ENCODE results near the gene SLC35F6. TPM values are rescaled to one million over a fixed set of nuclear protein-coding genes. Genes with fewer than 3 reads are reported as not detected.

SLC35F6 gene
- total and polyA plus RNA-seq, 3 experiments from 2014 or later, result 6.7 to 12.1 (median 11.5) TPM

DNA sequence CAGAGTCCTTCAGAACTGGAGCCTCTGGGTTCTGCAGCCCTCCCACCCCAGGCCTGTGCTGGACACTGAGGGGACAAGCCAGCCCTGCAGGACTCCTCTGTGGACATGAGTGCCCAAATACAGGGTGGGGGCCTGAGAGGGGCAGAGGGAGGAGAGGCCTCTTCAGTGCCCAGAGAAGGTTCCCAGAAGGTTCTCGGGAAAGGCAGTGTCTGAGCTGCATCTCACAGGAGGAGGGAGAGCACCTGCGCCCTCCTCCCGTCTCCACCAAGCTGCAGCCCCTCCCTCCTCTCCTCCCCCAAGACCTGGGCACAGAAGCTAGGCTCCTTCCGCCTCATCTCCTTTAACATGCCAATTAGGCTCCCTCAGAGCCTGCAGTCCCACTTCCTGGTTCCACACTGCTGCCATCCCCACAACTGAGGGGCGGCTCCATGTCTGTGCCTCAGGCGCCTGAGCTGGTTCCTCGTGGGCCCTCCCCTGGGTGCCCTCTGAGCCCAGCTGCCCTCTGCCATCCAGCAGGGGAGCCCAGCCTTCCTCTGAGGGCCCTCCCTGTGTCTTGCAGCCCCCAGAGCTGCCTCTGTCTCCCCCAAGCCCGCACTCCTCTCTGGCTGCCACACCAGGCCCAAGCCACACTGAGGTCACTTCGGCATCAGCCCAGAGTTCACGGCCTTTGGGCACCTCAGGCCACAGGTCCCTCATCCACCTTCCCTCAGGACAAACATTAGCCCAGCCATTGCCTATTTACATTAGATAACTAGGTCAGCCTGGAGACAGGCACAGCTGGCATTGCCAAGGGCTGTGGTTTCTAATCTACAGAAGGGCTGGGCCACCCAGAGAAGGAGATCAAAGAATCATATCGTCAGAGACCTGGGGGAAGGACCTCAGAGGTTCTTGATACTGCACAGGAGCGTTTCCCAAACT, 42.7 kb upstream of the SLC35F6 start:
- no peaks in the 10 kb centered on the region for H3K4me1 Mint-ChIP-seq
- Histone ChIP-seq H3K4me3 (ENCODE audit: low read length) (no peak overlapping the region), H3K27ac (ENCODE audit: low read depth, low read length) (no peak overlapping the region), H3K27me3 (ENCODE audit: insufficient read depth, low read length, poor library complexity, severe bottlenecking) (no peaks in the 10 kb centered on the region), H3K4me1 (ENCODE audit: insufficient read depth, low read length) (no peaks in the 10 kb centered on the region), H3K9me3 (ENCODE audit: low read length) (no peaks in the 10 kb centered on the region), H3K36me3 (ENCODE audit: insufficient read depth, low read length) (no peaks in the 10 kb centered on the region)
- no peaks in the 10 kb centered on the region for H3K36me3 Mint-ChIP-seq
- H3K27me3 Mint-ChIP-seq, result peaks cover 0 to 15% of the 10 kb centered on the region in 2 donors
- no peak for DNase-seq
- POLR2A ChIA-PET, result no interaction called here
- H3K4me3 Mint-ChIP-seq, result no peak overlapping the region
- CTCF ChIA-PET, result no interaction called here
- H3K9me3 Mint-ChIP-seq, result no peaks in the 10 kb centered on the region
- no peak overlapping the region for H3K27ac Mint-ChIP-seq

DNA sequence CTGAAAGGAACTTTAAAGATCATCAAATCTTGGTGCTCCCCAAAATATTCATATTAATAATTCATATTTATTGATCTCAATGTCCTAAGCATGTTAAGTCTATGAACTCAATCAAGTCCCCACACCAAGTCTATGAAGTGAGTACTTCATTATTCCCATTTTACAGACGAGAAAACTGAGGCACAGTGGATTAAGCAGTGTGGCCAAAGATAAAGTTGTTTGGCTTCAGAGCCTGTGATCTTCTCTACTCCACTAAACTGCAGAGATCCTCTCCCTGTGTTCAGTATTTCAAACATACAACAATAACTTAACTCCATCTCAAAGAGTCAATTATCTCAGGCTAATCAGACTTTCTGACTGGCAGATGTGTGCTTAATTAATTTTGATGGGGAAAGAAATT, 41.8 kb upstream of the SLC35F6 start:
- no peak overlapping the region for H3K27ac Mint-ChIP-seq
- Histone ChIP-seq H3K27ac (ENCODE audit: low read depth, low read length) (no peak overlapping the region), H3K27me3 (ENCODE audit: insufficient read depth, low read length, poor library complexity, severe bottlenecking) (no peaks in the 10 kb centered on the region), H3K36me3 (ENCODE audit: insufficient read depth, low read length) (no peaks in the 10 kb centered on the region), H3K4me3 (ENCODE audit: low read length) (no peak overlapping the region), H3K4me1 (ENCODE audit: insufficient read depth, low read length) (no peaks in the 10 kb centered on the region), H3K9me3 (ENCODE audit: low read length) (no peaks in the 10 kb centered on the region)
- H3K4me3 Mint-ChIP-seq, result no peak overlapping the region
- DNase-seq, result no peak
- ChIA-PET POLR2A (no interaction called here), CTCF (no interaction called here)
- peaks cover 0 to 19% of the 10 kb centered on the region in 2 donors for H3K27me3 Mint-ChIP-seq
- H3K36me3 Mint-ChIP-seq, result no peaks in the 10 kb centered on the region
- no peaks in the 10 kb centered on the region for H3K9me3 Mint-ChIP-seq
- no peaks in the 10 kb centered on the region for H3K4me1 Mint-ChIP-seq

DNA sequence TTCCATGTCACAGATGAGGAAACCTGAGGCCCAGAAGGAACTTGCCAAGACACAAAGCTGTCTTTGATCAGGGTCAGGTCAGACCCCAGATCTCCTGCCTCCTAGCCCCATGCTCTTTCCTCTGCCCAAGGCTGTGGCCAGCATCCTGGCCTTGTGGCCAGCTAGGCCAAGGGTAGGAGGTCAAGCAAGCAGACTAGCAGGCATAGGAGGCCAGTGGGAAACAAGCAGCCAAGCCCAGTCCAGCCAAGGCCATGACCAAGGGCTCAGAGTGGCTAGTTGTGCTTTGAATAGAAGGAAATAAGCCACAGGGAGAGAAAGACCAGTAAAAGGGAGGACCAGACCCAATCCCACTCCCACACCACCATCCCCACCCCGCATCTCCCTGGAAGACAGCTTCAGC, 41.2 kb upstream of the SLC35F6 start:
- Histone ChIP-seq H3K36me3 (ENCODE audit: insufficient read depth, low read length) (no peaks in the 10 kb centered on the region), H3K4me1 (ENCODE audit: insufficient read depth, low read length) (no peaks in the 10 kb centered on the region), H3K27me3 (ENCODE audit: insufficient read depth, low read length, poor library complexity, severe bottlenecking) (no peaks in the 10 kb centered on the region), H3K27ac (ENCODE audit: low read depth, low read length) (no peak overlapping the region), H3K4me3 (ENCODE audit: low read length) (no peak overlapping the region), H3K9me3 (ENCODE audit: low read length) (no peaks in the 10 kb centered on the region)
- no peaks in the 10 kb centered on the region for H3K4me1 Mint-ChIP-seq
- no peak overlapping the region for H3K4me3 Mint-ChIP-seq
- no peak for DNase-seq
- ChIA-PET POLR2A (no interaction called here), CTCF (no interaction called here)
- no peaks in the 10 kb centered on the region for H3K9me3 Mint-ChIP-seq
- H3K36me3 Mint-ChIP-seq, result no peaks in the 10 kb centered on the region
- peaks cover 0 to 20% of the 10 kb centered on the region in 2 donors for H3K27me3 Mint-ChIP-seq
- no peak overlapping the region for H3K27ac Mint-ChIP-seq

DNA sequence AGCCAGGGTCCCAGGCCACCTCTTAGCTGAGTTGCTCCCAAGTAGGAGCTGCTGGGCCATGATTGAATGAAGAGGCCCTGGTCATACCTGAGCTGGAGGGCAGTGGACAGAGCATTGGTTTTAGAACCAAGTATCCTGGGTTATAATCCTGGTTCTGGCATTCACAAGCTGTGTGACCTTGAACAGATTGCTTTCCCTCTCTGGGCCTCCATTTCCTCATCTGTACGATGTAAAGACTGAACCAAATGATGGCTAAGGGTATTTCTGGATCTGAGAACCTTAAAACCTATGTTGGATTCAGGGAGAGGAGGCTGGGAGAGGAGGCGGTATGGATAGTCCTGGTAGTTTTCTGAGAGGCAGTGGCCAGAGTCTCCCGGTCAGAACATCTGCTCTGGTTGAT, 40.6 kb upstream of the SLC35F6 start:
- Histone ChIP-seq H3K4me3 (ENCODE audit: low read length) (no peak overlapping the region), H3K27me3 (ENCODE audit: insufficient read depth, low read length, poor library complexity, severe bottlenecking) (no peaks in the 10 kb centered on the region), H3K9me3 (ENCODE audit: low read length) (no peaks in the 10 kb centered on the region), H3K36me3 (ENCODE audit: insufficient read depth, low read length) (no peaks in the 10 kb centered on the region), H3K4me1 (ENCODE audit: insufficient read depth, low read length) (no peaks in the 10 kb centered on the region), H3K27ac (ENCODE audit: low read depth, low read length) (no peak overlapping the region)
- no peak overlapping the region for H3K27ac Mint-ChIP-seq
- ChIA-PET POLR2A (no interaction called here), CTCF (no interaction called here)
- peaks cover 0 to 16% of the 10 kb centered on the region in 2 donors for H3K27me3 Mint-ChIP-seq
- DNase-seq, result no peak
- no peaks in the 10 kb centered on the region for H3K4me1 Mint-ChIP-seq
- no peak overlapping the region for H3K4me3 Mint-ChIP-seq
- H3K36me3 Mint-ChIP-seq, result no peaks in the 10 kb centered on the region
- no peaks in the 10 kb centered on the region for H3K9me3 Mint-ChIP-seq

DNA sequence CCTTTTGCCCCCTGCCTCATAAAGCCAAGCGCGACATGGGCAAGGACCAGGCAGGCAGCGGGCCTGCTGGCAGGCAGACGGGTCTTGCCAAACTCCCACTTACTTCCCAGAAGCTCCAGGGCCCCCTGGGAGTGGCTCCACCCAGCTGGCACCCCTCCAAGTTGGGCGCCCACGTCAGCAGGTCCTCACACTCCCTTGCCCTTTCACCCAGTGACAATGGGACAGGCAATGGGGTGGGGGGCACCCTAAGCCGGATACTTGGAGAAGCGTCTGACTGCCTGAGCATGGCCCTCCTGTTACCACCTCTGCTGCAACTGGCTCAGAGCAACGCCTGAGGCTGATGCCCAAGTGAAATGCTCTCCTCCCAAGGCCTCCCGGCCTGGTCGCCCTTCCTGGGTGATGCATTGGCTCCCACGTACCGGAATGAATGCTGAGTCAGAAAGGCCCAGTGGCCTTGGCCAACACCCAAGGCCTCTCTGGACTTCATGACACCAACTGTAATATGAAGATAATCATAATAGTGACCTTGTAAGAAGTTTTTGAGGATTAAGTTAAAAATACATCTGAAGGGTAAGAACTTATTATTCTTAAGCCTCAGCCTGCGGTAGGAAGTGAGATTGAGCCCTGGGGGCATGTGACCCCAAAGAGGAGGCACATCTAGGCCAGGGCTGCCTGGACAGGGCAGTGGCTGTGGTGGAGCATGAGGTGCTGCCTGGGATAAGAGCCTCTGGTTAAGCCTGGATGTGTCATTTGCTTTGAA, 39.9 kb upstream of the SLC35F6 start:
- H3K27me3 ChIP-seq (ENCODE audit: insufficient read depth, low read length, poor library complexity, severe bottlenecking), result no peaks in the 10 kb centered on the region
- no peak for DNase-seq
- H3K9me3 ChIP-seq (ENCODE audit: low read length), result no peaks in the 10 kb centered on the region
- no peak overlapping the region for H3K4me3 ChIP-seq (ENCODE audit: low read length)
- Mint-ChIP-seq H3K27ac (no peak overlapping the region), H3K36me3 (no peaks in the 10 kb centered on the region), H3K27me3 (peaks cover 0 to 15% of the 10 kb centered on the region in 2 donors), H3K4me1 (no peaks in the 10 kb centered on the region), H3K9me3 (no peaks in the 10 kb centered on the region), H3K4me3 (no peak overlapping the region)
- no peaks in the 10 kb centered on the region for H3K36me3 ChIP-seq (ENCODE audit: insufficient read depth, low read length)
- H3K4me1 ChIP-seq (ENCODE audit: insufficient read depth, low read length), result no peaks in the 10 kb centered on the region
- ChIA-PET POLR2A (no interaction called here), CTCF (no interaction called here)
- H3K27ac ChIP-seq (ENCODE audit: low read depth, low read length), result peak overlapping the region; percentile 1

DNA sequence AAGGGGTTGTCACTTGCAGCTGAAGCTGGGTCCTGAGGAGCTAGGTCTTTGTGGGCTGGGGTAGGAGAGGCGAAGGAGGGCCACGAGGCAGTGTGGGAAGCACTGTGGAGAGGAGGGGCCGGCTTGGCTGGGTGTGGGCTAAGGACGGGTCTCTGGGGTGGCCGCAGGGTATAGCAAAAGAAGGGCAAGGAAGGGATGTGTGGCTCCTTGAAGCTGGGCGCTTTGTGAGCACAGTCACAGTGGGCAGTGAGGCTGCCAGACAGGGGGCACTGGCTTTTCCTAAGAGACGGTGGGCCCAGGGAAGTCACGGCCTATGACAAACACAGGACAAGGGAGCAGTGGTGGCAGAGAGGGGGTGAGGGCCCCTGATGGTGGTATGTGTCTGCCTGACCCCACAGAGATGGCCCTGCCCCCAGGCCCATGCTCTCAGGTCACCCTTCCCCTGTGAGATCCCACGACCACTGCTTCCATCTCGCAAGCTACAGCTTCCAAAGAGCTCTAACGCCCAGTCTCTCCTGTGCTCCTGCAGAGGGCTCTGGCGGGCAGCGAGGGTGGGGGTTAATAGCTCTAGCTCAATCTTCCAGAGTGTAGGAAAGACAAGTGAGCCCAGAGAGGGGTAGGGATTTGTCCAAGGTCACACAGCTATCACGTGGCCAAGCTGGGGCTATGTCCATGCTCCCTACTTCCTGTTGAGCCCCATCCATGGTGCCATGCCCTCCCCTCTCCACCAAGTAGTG, 39.1 kb upstream of the SLC35F6 start:
- no peaks in the 10 kb centered on the region for H3K4me1 ChIP-seq (ENCODE audit: insufficient read depth, low read length)
- ChIA-PET CTCF (interaction anchor here (0.9 kb wide), 1 partner anchor 20 kb away, joined by 3 read pairs; no protein-coding TSS in a partner anchor), POLR2A (no interaction called here)
- H3K4me3 ChIP-seq (ENCODE audit: low read length), result no peak overlapping the region
- H3K9me3 ChIP-seq (ENCODE audit: low read length), result no peaks in the 10 kb centered on the region
- Mint-ChIP-seq H3K9me3 (no peaks in the 10 kb centered on the region), H3K4me3 (no peak overlapping the region), H3K27ac (no peak overlapping the region), H3K4me1 (no peaks in the 10 kb centered on the region), H3K36me3 (no peaks in the 10 kb centered on the region), H3K27me3 (peaks cover 0 to 13% of the 10 kb centered on the region in 2 donors)
- H3K36me3 ChIP-seq (ENCODE audit: insufficient read depth, low read length), result no peaks in the 10 kb centered on the region
- H3K27ac ChIP-seq (ENCODE audit: low read depth, low read length), result peak overlapping the region; percentile 1
- DNase-seq, result no peak
- no peaks in the 10 kb centered on the region for H3K27me3 ChIP-seq (ENCODE audit: insufficient read depth, low read length, poor library complexity, severe bottlenecking)

DNA sequence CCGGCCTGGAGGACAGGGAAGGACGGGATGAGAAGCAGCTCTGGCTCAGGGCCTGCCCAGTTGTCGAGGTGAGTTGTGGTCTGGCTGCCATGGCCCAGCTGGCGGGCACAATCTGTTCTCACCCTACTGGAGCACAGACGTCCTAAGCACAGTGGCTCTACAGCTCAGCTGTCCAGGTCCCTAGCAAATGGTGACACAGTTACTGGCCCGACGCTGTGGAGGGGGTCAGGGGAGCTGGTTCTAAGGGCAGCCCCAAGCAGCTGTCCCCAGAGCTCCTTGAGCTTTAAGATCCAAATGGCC, 38.6 kb upstream of the SLC35F6 start:
- Mint-ChIP-seq H3K4me3 (no peak overlapping the region), H3K27me3 (peaks cover 0 to 15% of the 10 kb centered on the region in 2 donors), H3K4me1 (no peaks in the 10 kb centered on the region), H3K36me3 (no peaks in the 10 kb centered on the region), H3K27ac (no peak overlapping the region), H3K9me3 (no peaks in the 10 kb centered on the region)
- Histone ChIP-seq H3K36me3 (ENCODE audit: insufficient read depth, low read length) (no peaks in the 10 kb centered on the region), H3K9me3 (ENCODE audit: low read length) (no peaks in the 10 kb centered on the region), H3K4me3 (ENCODE audit: low read length) (no peak overlapping the region), H3K27me3 (ENCODE audit: insufficient read depth, low read length, poor library complexity, severe bottlenecking) (no peaks in the 10 kb centered on the region), H3K27ac (ENCODE audit: low read depth, low read length) (no peak overlapping the region), H3K4me1 (ENCODE audit: insufficient read depth, low read length) (no peaks in the 10 kb centered on the region)
- ChIA-PET CTCF (interaction anchor here (0.9 kb wide), 1 partner anchor 20 kb away, joined by 3 read pairs; no protein-coding TSS in a partner anchor), POLR2A (no interaction called here)
- no peak for DNase-seq

DNA sequence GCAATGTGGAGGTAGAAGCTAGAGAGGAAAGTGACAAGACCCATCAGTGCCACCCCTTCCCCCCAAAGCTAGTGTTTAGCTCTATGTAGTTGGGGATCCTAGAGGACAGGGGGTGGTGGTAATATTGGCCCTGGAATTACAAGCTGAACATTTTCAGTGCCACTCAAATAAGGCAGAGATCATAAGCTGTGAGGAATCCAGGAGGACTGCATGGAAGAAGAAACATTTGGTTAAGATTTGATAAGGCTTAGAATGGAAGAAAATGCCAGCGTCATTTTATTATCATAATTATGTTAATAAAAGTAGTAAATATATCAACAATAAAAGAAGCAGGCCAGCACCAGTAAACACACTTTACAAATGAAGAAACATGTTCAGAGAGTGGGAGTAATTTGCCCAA, 37.9 kb upstream of the SLC35F6 start:
- Mint-ChIP-seq H3K4me1 (no peaks in the 10 kb centered on the region), H3K27ac (no peak overlapping the region), H3K27me3 (peaks cover 3 to 22% of the 10 kb centered on the region in 2 donors), H3K4me3 (no peak overlapping the region), H3K36me3 (no peaks in the 10 kb centered on the region), H3K9me3 (no peaks in the 10 kb centered on the region)
- Histone ChIP-seq H3K9me3 (ENCODE audit: low read length) (no peaks in the 10 kb centered on the region), H3K27ac (ENCODE audit: low read depth, low read length) (no peak overlapping the region), H3K4me1 (ENCODE audit: insufficient read depth, low read length) (no peaks in the 10 kb centered on the region), H3K4me3 (ENCODE audit: low read length) (no peak overlapping the region), H3K36me3 (ENCODE audit: insufficient read depth, low read length) (no peaks in the 10 kb centered on the region), H3K27me3 (ENCODE audit: insufficient read depth, low read length, poor library complexity, severe bottlenecking) (no peaks in the 10 kb centered on the region)
- POLR2A ChIA-PET, result no interaction called here
- no peak for DNase-seq
- CTCF ChIA-PET, result no interaction called here

Data from CD8-positive, alpha-beta memory T cell (primary cell).